Neutrophil (primary cell): ENCODE measurements around the gene NKAPD1.
A peak's percentile ranks its signal among the peaks of the same experiment; 100 is the strongest.

Experiments
- H3K27ac ChIP-seq: fragments of 200-600 bp; sonication (generic); 2 replicates; pipeline ENCODE4 v1.5.1; 2016; ENCODE audit warnings: mild to moderate bottlenecking, moderate library complexity
- H3K27me3 ChIP-seq: fragments of 200-600 bp; sonication (generic); 2 replicates; pipeline ENCODE4 v1.6.0; 2016; ENCODE audit warnings: mild to moderate bottlenecking
- H3K36me3 ChIP-seq: fragments of 200-600 bp; sonication (generic); 2 replicates; pipeline ENCODE4 v1.5.1; 2017
- H3K4me1 ChIP-seq, 2 experiments: fragments of 200-600 bp in 1 of 2; sonication (generic) in 1 of 2; 1 replicate in 1 of 2; 2 replicates in 1 of 2; pipeline versions ENCODE4 v1.5.1 to v1.6.1; 2013 to 2016; ENCODE audit warnings: low read depth in 1 of 2, low read length in 1 of 2, mild to moderate bottlenecking in 1 of 2, moderate library complexity in 1 of 2; ENCODE audit not compliant: control insufficient read depth in 1 of 2, insufficient read depth in 1 of 2
- H3K4me3 ChIP-seq, 2 experiments: fragments of 200-600 bp in 1 of 2; sonication (generic) in 1 of 2; 1 replicate in 1 of 2; 2 replicates in 1 of 2; pipeline ENCODE4 v1.5.1; 2013 to 2016; ENCODE audit warnings: low read depth in 1 of 2, low read length in 1 of 2, mild to moderate bottlenecking in 1 of 2, moderate library complexity in 1 of 2
- H3K9me3 ChIP-seq: fragments of 200-600 bp; sonication (generic); 2 replicates; pipeline ENCODE4 v1.5.1; 2016
- TF ChIP-seq, protein P1 (sequence below): fragments of 200-600 bp; sonication (generic); IDR thresholded peaks from 2 replicates; pipeline ENCODE4 v1.5.1; 2016; ENCODE audit warnings: antibody characterized with exemption

NKAPD1 gene

DNA sequence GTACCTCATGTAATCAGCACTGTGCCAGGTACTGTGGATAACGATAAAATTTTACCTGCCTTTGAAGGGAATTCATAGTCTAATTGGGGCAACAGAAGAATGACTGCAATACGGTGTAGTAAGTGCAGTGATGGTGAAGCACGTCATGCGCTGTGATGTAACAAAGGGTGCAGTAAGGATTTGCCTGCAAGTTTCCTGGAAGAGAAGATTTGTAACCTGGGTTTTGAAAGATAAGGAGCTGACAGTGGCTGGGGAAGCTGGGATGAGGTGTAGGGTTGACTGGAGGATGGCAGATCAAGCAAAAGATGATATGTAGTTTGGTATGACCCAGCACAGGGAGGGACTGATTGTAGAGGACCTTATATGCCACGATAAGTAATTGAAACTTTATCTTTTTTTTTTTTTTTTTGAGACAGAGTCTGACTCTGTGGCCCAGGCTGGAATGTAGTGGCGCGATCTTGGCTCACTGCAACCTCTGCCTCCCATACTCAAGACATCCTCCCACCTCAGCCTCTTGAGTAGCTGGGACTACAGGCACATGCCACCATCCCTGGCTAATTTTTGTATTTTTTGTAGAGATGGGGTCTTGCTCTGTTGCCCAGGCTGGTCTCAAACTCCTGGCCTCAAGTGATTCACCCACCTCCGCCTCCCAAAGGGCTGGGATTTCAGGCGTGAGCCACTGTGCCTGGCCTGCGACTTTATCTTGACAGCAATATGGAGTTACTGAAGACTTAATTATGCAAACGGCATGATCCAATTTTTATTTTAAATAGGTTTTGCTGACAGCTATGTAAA, 23.8 kb downstream of the NKAPD1 start:
- Histone ChIP-seq H3K4me1 (peaks cover 0 to 5% of the 10 kb centered on the region in 2 experiments), H3K4me3 (no peak overlapping the region), H3K27ac (no peak overlapping the region), H3K27me3 (no peaks in the 10 kb centered on the region), H3K36me3 (peaks cover 40% of the 10 kb centered on the region), H3K9me3 (no peaks in the 10 kb centered on the region)
- TF ChIP-seq, protein P1, sequence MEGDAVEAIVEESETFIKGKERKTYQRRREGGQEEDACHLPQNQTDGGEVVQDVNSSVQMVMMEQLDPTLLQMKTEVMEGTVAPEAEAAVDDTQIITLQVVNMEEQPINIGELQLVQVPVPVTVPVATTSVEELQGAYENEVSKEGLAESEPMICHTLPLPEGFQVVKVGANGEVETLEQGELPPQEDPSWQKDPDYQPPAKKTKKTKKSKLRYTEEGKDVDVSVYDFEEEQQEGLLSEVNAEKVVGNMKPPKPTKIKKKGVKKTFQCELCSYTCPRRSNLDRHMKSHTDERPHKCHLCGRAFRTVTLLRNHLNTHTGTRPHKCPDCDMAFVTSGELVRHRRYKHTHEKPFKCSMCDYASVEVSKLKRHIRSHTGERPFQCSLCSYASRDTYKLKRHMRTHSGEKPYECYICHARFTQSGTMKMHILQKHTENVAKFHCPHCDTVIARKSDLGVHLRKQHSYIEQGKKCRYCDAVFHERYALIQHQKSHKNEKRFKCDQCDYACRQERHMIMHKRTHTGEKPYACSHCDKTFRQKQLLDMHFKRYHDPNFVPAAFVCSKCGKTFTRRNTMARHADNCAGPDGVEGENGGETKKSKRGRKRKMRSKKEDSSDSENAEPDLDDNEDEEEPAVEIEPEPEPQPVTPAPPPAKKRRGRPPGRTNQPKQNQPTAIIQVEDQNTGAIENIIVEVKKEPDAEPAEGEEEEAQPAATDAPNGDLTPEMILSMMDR = no peak

DNA sequence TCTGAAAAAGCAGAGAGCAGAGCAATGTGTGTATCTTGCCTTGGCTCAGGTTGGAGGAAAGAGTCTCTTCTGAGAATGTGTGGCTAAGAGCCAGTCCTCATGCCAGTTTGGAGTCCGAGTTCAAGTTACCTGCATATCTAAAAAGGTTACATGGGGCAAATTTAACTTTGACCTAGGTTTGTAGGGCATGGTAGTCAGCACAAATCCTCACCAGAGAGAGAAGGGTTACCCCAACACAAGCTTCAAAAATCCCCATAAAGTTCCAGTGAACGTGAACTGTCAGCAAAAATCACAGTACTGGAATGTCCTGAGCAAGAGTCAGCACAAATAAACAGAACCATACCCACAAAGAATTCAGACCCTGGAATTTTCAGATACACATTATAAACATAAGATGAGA, 26.4 kb downstream of the NKAPD1 start:
- H3K36me3 ChIP-seq = peaks cover 17% of the 10 kb centered on the region
- H3K4me1 ChIP-seq = peaks cover 8 to 13% of the 10 kb centered on the region in 2 experiments
- H3K27ac ChIP-seq = no peak overlapping the region
- H3K9me3 ChIP-seq = no peaks in the 10 kb centered on the region
- no peak overlapping the region for H3K4me3 ChIP-seq
- TF ChIP-seq, protein P1 = no peak
- no peaks in the 10 kb centered on the region for H3K27me3 ChIP-seq

GRCh38 chr11:112103446-112103845, 29.3 kb downstream of the NKAPD1 start:
- H3K9me3 ChIP-seq = no peaks in the 10 kb centered on the region
- no peak overlapping the region for H3K4me3 ChIP-seq
- H3K4me1 ChIP-seq = peaks cover 8 to 13% of the 10 kb centered on the region in 2 experiments
- H3K27ac ChIP-seq = no peak overlapping the region
- TF ChIP-seq, protein P1 = no peak
- H3K36me3 ChIP-seq = no peaks in the 10 kb centered on the region
- no peaks in the 10 kb centered on the region for H3K27me3 ChIP-seq

DNA sequence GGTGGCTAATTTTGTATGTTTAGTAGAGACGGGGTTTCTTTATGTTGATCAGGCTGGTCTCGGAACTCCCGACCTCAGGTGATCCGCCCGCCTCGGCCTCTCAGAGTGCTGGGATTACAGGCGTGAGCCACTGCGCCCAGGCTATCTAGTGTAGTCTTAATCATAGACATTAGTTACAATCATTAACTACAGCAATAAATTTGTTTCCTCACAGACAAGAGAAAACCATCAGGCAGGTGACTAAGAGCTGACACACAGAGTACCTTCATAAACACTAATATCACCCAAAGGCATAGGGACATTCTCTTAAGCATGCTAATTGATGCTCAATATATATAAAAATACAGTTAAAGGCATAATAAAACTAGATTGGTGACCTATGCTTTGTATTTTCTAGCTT, 32.0 kb downstream of the NKAPD1 start:
- Histone ChIP-seq H3K27me3 (no peaks in the 10 kb centered on the region), H3K36me3 (no peaks in the 10 kb centered on the region), H3K9me3 (no peaks in the 10 kb centered on the region), H3K4me1 (peaks cover 8 to 12% of the 10 kb centered on the region in 2 experiments), H3K27ac (no peak overlapping the region), H3K4me3 (no peak overlapping the region)
- TF ChIP-seq, protein P1 = no peak

DNA sequence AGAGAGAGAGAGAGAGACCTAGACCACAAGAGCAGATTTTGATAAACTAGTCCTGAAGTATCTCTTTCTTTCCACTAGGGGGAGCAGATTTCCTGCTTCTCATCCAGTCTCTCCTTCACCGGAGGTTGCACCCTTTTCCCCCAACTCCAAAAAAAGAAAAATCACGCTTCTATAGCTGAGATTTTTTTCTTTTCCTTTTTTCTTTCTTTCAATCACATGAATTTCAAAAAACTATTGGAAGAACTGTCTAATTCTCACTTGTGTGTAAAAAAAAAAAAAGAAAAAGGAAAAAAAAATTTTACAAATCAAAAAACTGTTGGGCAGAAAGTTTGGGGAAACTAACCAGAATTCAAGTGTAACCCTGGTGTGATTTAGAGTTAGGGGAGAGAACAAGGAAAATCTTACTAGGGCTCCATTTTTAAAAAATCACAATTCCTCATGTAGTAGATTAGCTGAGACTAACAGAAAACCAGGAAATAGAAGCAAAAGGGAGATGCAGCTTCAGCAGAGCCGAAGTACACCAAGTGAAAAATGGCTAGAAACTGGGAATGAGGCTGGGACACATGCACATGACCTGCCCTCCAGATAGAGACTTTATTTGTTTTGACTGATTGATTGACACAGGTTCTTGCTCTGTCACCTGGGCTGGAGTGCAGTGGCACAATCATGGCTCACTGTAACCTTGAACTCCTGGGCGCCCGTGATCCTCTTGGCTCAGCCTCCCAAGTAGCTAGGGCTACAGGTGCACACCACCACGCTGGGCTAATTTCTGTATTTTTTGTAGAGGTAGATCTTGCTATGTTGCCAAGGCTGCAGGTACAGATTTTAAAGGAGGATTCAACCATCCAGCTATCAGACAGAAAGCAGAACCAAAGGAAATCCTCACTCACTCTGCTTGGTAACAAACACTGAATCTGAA, 39.7 kb downstream of the NKAPD1 start:
- H3K27ac ChIP-seq = no peak overlapping the region
- H3K27me3 ChIP-seq = no peaks in the 10 kb centered on the region
- no peaks in the 10 kb centered on the region for H3K9me3 ChIP-seq
- TF ChIP-seq, protein P1 = peak; percentile 60
- H3K4me1 ChIP-seq = peaks cover 8 to 9% of the 10 kb centered on the region in 2 experiments
- H3K4me3 ChIP-seq = no peak overlapping the region
- no peaks in the 10 kb centered on the region for H3K36me3 ChIP-seq
